GM18498 (cell line): ENCODE data around the gene RPS19BP1.
"Not testable (repeated sequence)": the region's sequence is repeated elsewhere in the genome, so short reads cannot be mapped to it uniquely, and the experiment has no call there.

Experiments used
- ATAC-seq: cut with Tn5 transposase; IDR thresholded peaks from one replicate; pipeline ENCODE4 v1.9.1; 2021; ENCODE audit warnings: mild to moderate bottlenecking, moderate library complexity; ENCODE audit not compliant: unreplicated experiment

The RPS19BP1 gene

GRCh38 chr22:39514373-39514973, 18.1 kb downstream of the RPS19BP1 start:
- ATAC-seq: no peak

GRCh38 chr22:39513791-39514190, 18.8 kb downstream of the RPS19BP1 start:
- no peak for ATAC-seq

- ATAC-seq: no peak
Measured at GRCh38 chr22:39512026-39512425, 20.5 kb downstream of the RPS19BP1 start.

- no peak for ATAC-seq
Measured at GRCh38 chr22:39511226-39511625, 21.3 kb downstream of the RPS19BP1 start.

GRCh38 chr22:39510529-39511149, 21.9 kb downstream of the RPS19BP1 start:
- ATAC-seq: no peak

- no peak for ATAC-seq
Measured at GRCh38 chr22:39508393-39508792, 24.2 kb downstream of the RPS19BP1 start.

GRCh38 chr22:39507021-39507420, 25.5 kb downstream of the RPS19BP1 start:
- ATAC-seq: not testable (repeated sequence)

- ATAC-seq: no peak
Measured at GRCh38 chr22:39504071-39504470, 28.5 kb downstream of the RPS19BP1 start.

- no peak for ATAC-seq
Measured at GRCh38 chr22:39503630-39504029, 28.9 kb downstream of the RPS19BP1 start.

GRCh38 chr22:39502789-39503409, 29.6 kb downstream of the RPS19BP1 start:
- peak; percentile 7 for ATAC-seq

GRCh38 chr22:39502109-39502788, 30.3 kb downstream of the RPS19BP1 start, which contains the start of gene MIEF1:
MIEF1 (plus strand) TSS chr22:39502290; CDS start chr22:39511295, 9,005 bp downstream.
- ATAC-seq: peak; percentile 93

GRCh38 chr22:39501644-39502108, 30.9 kb downstream of the RPS19BP1 start:
- no peak for ATAC-seq

GRCh38 chr22:39500101-39500500, 32.4 kb downstream of the RPS19BP1 start:
- ATAC-seq: no peak

- ATAC-seq: no peak
Measured at GRCh38 chr22:39498802-39499201, 33.7 kb downstream of the RPS19BP1 start.

- ATAC-seq: no peak
Measured at GRCh38 chr22:39498368-39498767, 34.2 kb downstream of the RPS19BP1 start.

- ATAC-seq: no peak
Measured at GRCh38 chr22:39497429-39497828, 35.1 kb downstream of the RPS19BP1 start.

- no peak for ATAC-seq
Measured at GRCh38 chr22:39496131-39496838, 36.3 kb downstream of the RPS19BP1 start.

- no peak for ATAC-seq
Measured at GRCh38 chr22:39494471-39495120, 38.0 kb downstream of the RPS19BP1 start.

GRCh38 chr22:39493759-39494158, 38.8 kb downstream of the RPS19BP1 start:
- no peak for ATAC-seq

GRCh38 chr22:39492186-39492585, 40.4 kb downstream of the RPS19BP1 start:
- ATAC-seq: no peak
